Measurements from ENCODE around the gene RAD51B.

GRCh38 chr14:68583548-68584280 is 764.1 kb downstream of the RAD51B start:
- TF ChIP-seq CTCF (IDR thresholded peaks at IDR 0.05) (no peak), POLR2A (IDR thresholded peaks at IDR 0.05) (no peak)
